H9 (cell line): ENCODE measurements around the gene CDC42EP1. TPM values are rescaled to one million over a fixed set of nuclear protein-coding genes. Genes with fewer than 3 reads are reported as not detected.
"Not testable (repeated sequence)": the region's sequence is repeated elsewhere in the genome, so short reads cannot be mapped to it uniquely, and the experiment has no call there.

ENCODE experiments used
- DNase-seq: peaks from one replicate; pipeline ENCODE4 v3.0.0-alpha.2; 2017
- H2AFZ ChIP-seq: one replicate; pipeline ENCODE4 v1.6.1; 2013; ENCODE audit warnings: mild to moderate bottlenecking, low read length, control low read depth, moderate library complexity
- H2AK5ac ChIP-seq: 2 replicates; pipeline ENCODE4 v1.6.1; 2013; ENCODE audit warnings: low read length, control low read depth, mixed read lengths; ENCODE audit not compliant: insufficient read length
- H2BK120ac ChIP-seq: one replicate; pipeline ENCODE4 v1.6.1; 2013; ENCODE audit warnings: low read depth, mild to moderate bottlenecking, low read length, control low read depth, inconsistent platforms; ENCODE audit not compliant: poor library complexity, severe bottlenecking
- H2BK12ac ChIP-seq: 2 replicates; pipeline ENCODE4 v1.6.1; 2013; ENCODE audit warnings: low read length, control low read depth, mixed read lengths, low read depth; ENCODE audit not compliant: insufficient read length
- H2BK15ac ChIP-seq: 2 replicates; pipeline ENCODE4 v1.6.1; 2013; ENCODE audit warnings: low read depth, low read length, control low read depth
- H2BK20ac ChIP-seq: one replicate; pipeline ENCODE4 v1.6.1; 2013; ENCODE audit warnings: low read depth, mild to moderate bottlenecking, low read length, control low read depth, inconsistent platforms; ENCODE audit not compliant: poor library complexity, severe bottlenecking
- H2BK5ac ChIP-seq: 2 replicates; pipeline ENCODE4 v1.6.1; 2013; ENCODE audit warnings: low read length, control low read depth, mixed read lengths; ENCODE audit not compliant: insufficient read length
- H3K14ac ChIP-seq: 2 replicates; pipeline ENCODE4 v1.6.1; 2013; ENCODE audit warnings: low read length, control low read depth; ENCODE audit not compliant: insufficient read depth
- H3K18ac ChIP-seq: 2 replicates; pipeline ENCODE4 v1.6.1; 2013; ENCODE audit warnings: low read depth, mild to moderate bottlenecking, mixed read lengths, low read length, control low read depth; ENCODE audit not compliant: insufficient read length
- H3K23ac ChIP-seq: 2 replicates; pipeline ENCODE4 v1.6.1; 2013; ENCODE audit warnings: low read length, control low read depth, mixed read lengths, low read depth; ENCODE audit not compliant: insufficient read length
- H3K23me2 ChIP-seq: 2 replicates; pipeline ENCODE4 v1.6.1; 2013; ENCODE audit warnings: low read depth, mild to moderate bottlenecking, mixed read lengths, low read length, control low read depth; ENCODE audit not compliant: insufficient read length, poor library complexity, severe bottlenecking
- H3K27ac ChIP-seq: 2 replicates; pipeline ENCODE4 v1.5.1; 2013; ENCODE audit warnings: low read length, control low read depth, mixed read lengths, low read depth; ENCODE audit not compliant: insufficient read length
- H3K27me3 ChIP-seq: 2 replicates; pipeline ENCODE4 v1.6.1; 2013; ENCODE audit warnings: low read length, control low read depth, inconsistent platforms; ENCODE audit not compliant: insufficient read depth
- H3K4ac ChIP-seq: 2 replicates; pipeline ENCODE4 v1.6.1; 2013; ENCODE audit warnings: low read depth, mild to moderate bottlenecking, control low read depth, inconsistent platforms, low read length, moderate library complexity
- H3K4me1 ChIP-seq: 2 replicates; pipeline ENCODE4 v1.6.1; 2013; ENCODE audit warnings: low read length, control low read depth, inconsistent platforms; ENCODE audit not compliant: insufficient read depth
- H3K4me2 ChIP-seq: 2 replicates; pipeline ENCODE4 v1.6.1; 2013; ENCODE audit warnings: low read length, control low read depth, mixed read lengths; ENCODE audit not compliant: insufficient read length, insufficient read depth
- H3K56ac ChIP-seq: 2 replicates; pipeline ENCODE4 v1.6.1; 2013; ENCODE audit warnings: low read depth, mild to moderate bottlenecking, mixed read lengths, low read length, control low read depth; ENCODE audit not compliant: insufficient read length
- H3K79me1 ChIP-seq: 2 replicates; pipeline ENCODE4 v1.6.1; 2013; ENCODE audit warnings: low read depth, mild to moderate bottlenecking, moderate library complexity, low read length, control low read depth, inconsistent platforms; ENCODE audit not compliant: insufficient read depth, poor library complexity, severe bottlenecking
- H3K79me2 ChIP-seq: 2 replicates; pipeline ENCODE4 v1.6.1; 2013; ENCODE audit warnings: low read length, control low read depth, inconsistent platforms; ENCODE audit not compliant: insufficient read depth
- H3K9ac ChIP-seq: 2 replicates; pipeline ENCODE4 v1.6.1; 2013; ENCODE audit warnings: low read length, control low read depth, mixed read lengths; ENCODE audit not compliant: insufficient read length; ENCODE audit errors: extremely low read depth
- H3K9me3 ChIP-seq: one replicate; pipeline ENCODE4 v1.6.1; 2013; ENCODE audit warnings: low read depth, low read length, inconsistent platforms; ENCODE audit not compliant: control insufficient read depth
- H3T11ph ChIP-seq: one replicate; pipeline ENCODE4 v1.6.1; 2013; ENCODE audit warnings: mild to moderate bottlenecking, low read length, control low read depth, inconsistent platforms
- H4K20me1 ChIP-seq: one replicate; pipeline ENCODE4 v1.6.1; 2013; ENCODE audit not compliant: control insufficient read depth, insufficient read length, insufficient read depth
- H4K5ac ChIP-seq: 2 replicates; pipeline ENCODE4 v1.6.1; 2013; ENCODE audit warnings: low read depth, mild to moderate bottlenecking, mixed read lengths, low read length, control low read depth; ENCODE audit not compliant: insufficient read length
- H4K8ac ChIP-seq: replicated peaks from 2 replicates; pipeline ENCODE4 v1.6.1; 2013; ENCODE audit warnings: low read length, control low read depth, mixed read lengths, low read depth; ENCODE audit not compliant: insufficient read length
- H4K91ac ChIP-seq: 2 replicates; pipeline ENCODE4 v1.6.1; 2013; ENCODE audit warnings: low read depth, mild to moderate bottlenecking, moderate library complexity, mixed read lengths, low read length, control low read depth; ENCODE audit not compliant: insufficient read length
- H3K27ac Mint-ChIP-seq, 3 experiments: 2 replicates in 2 of 3; 3 replicates in 1 of 3; pipeline ENCODE4 v1.8.0; 2020 to 2021; ENCODE audit warnings: mixed read lengths in 3 of 3, mild to moderate bottlenecking in 1 of 3, moderate library complexity in 1 of 3
- H3K27me3 Mint-ChIP-seq: 2 replicates; pipeline ENCODE4 v1.8.0; 2021; ENCODE audit warnings: low read depth, mild to moderate bottlenecking, moderate library complexity, mixed read lengths
- H3K36me3 Mint-ChIP-seq, 3 experiments: 2 replicates in 2 of 3; 3 replicates in 1 of 3; pipeline ENCODE4 v1.8.0; 2020 to 2021; ENCODE audit warnings: low read depth in 3 of 3, mixed read lengths in 3 of 3; ENCODE audit not compliant: insufficient read depth in 1 of 3
- H3K4me1 Mint-ChIP-seq, 2 experiments: 2 replicates each; pipeline ENCODE4 v1.8.0; 2020; ENCODE audit warnings: mixed read lengths in 2 of 2
- H3K4me3 Mint-ChIP-seq, 2 experiments: 2 replicates in 1 of 2; 3 replicates in 1 of 2; pipeline ENCODE4 v1.8.0; 2020 to 2021; ENCODE audit warnings: mild to moderate bottlenecking in 2 of 2, mixed read lengths in 2 of 2, moderate library complexity in 1 of 2
- H3K9me3 Mint-ChIP-seq, 2 experiments: 2 replicates in 1 of 2; 3 replicates in 1 of 2; pipeline ENCODE4 v1.8.0; 2020; ENCODE audit warnings: mild to moderate bottlenecking in 2 of 2, mixed read lengths in 2 of 2, moderate library complexity in 1 of 2
- CTCF ChIP-seq: fragments of 200-600 bp; sonication (generic); conservative IDR thresholded peaks from 3 replicates; pipeline ENCODE4 v1.8.0; 2021; ENCODE audit warnings: antibody characterized with exemption, mild to moderate bottlenecking
- WGBS: extraction: QIAGEN DNeasy Blood & Tissue Kit; methylation state at CpG from one replicate; pipeline ENCODE4 v1.1.7; 2013; ENCODE audit warnings: missing lambda C conversion rate, low lambda C conversion rate, mixed read lengths; ENCODE audit not compliant: insufficient read length; ENCODE audit errors: extremely low coverage; 5-methylcytosine and 5-hydroxymethylcytosine counted together
- total RNA-seq: library from RNA; stranded (reverse); gene quantifications from 2 replicates; pipeline ENCODE4 v1.2.1, GENCODE V29; 2021

Gene CDC42EP1
- total RNA-seq, 1 experiment from 2014 or later, result 23.0 TPM

- Histone ChIP-seq H3K9me3 (no peaks in the 10 kb centered on the region), H3K14ac (no peak overlapping the region), H4K91ac (no peak overlapping the region), H3K9ac (no peak overlapping the region), H3K23ac (no peak overlapping the region), H4K5ac (no peak overlapping the region), H2BK120ac (no peak overlapping the region), H3K27ac (no peak overlapping the region), H3K18ac (no peak overlapping the region), H3K23me2 (no peaks in the 10 kb centered on the region), H3K56ac (no peak overlapping the region), H2BK12ac (no peak overlapping the region), H3K27me3 (no peaks in the 10 kb centered on the region), H3K4me1 (no peaks in the 10 kb centered on the region), H3T11ph (no peak overlapping the region), H3K79me1 (no peaks in the 10 kb centered on the region), H3K79me2 (no peaks in the 10 kb centered on the region), H2BK20ac (no peak overlapping the region), H3K4me2 (no peak overlapping the region), H2BK15ac (no peak overlapping the region), H2AFZ (no peak overlapping the region), H2BK5ac (no peak overlapping the region), H3K4ac (no peak overlapping the region), H2AK5ac (no peak overlapping the region), H4K20me1 (no peaks in the 10 kb centered on the region), H4K8ac (no peak overlapping the region)
- Mint-ChIP-seq H3K4me1 (0 out of 4 replicates have a peak, but pooled peaks cover 0 to 2% of the 10 kb centered on the region in 2 experiments), H3K27me3 (peaks cover 17% of the 10 kb centered on the region), H3K9me3 (no peaks in the 10 kb centered on the region), H3K36me3 (no peaks in the 10 kb centered on the region), H3K4me3 (no peak overlapping the region), H3K27ac (no peak overlapping the region)
- TF ChIP-seq CTCF, result no peak
- DNase-seq, result no peak
- WGBS, result no CpG with 5 or more reads among the region's 12 CpGs
Measured at GRCh38 chr22:37526376-37526775, 33.9 kb upstream of the CDC42EP1 start.

- not testable (repeated sequence) for H3K79me1 ChIP-seq, H3K9ac ChIP-seq, H3K4ac ChIP-seq, H4K8ac ChIP-seq, H3K23ac ChIP-seq, H3K4me2 ChIP-seq, H2BK12ac ChIP-seq, H3K9me3 Mint-ChIP-seq, H2AFZ ChIP-seq, H3K23me2 ChIP-seq, H4K20me1 ChIP-seq, H3K27ac ChIP-seq, H3K4me1 Mint-ChIP-seq, H4K5ac ChIP-seq, H3K4me1 ChIP-seq, H2BK120ac ChIP-seq, H3K4me3 Mint-ChIP-seq, H2BK5ac ChIP-seq, H3K79me2 ChIP-seq, H3K27me3 ChIP-seq, H3T11ph ChIP-seq, DNase-seq, H3K18ac ChIP-seq, H2BK20ac ChIP-seq, H3K9me3 ChIP-seq, H3K14ac ChIP-seq, H3K27ac Mint-ChIP-seq, H2BK15ac ChIP-seq, H2AK5ac ChIP-seq, H3K56ac ChIP-seq, H4K91ac ChIP-seq, H3K36me3 Mint-ChIP-seq
- H3K27me3 Mint-ChIP-seq, result peaks cover 13% of the 10 kb centered on the region
- WGBS, result no CpG with 5 or more reads among the region's 9 CpGs
Measured at GRCh38 chr22:37527081-37527752, 33.1 kb upstream of the CDC42EP1 start.
